Epithelial cell of proximal tubule (primary cell): ENCODE measurements around the gene COLEC11. TPM values are rescaled to one million over a fixed set of nuclear protein-coding genes. Genes with fewer than 3 reads are reported as not detected.

ENCODE experiments used
- DNase-seq: peaks from one replicate; pipeline ENCODE4 v3.0.0-alpha.2; 2011; ENCODE audit warnings: low read depth
- H3K4me3 ChIP-seq: 2 replicates; pipeline ENCODE4 v1.5.1; 2011; ENCODE audit warnings: low read depth, mild to moderate bottlenecking, low read length
- total RNA-seq: library from RNA; depleted of rRNA; stranded (reverse); fragments of >200 nt; gene quantifications from 2 replicates; pipeline ENCODE4 v1.2.3, GENCODE V29; 2015
- TF ChIP-seq, protein P1 (sequence below): conservative IDR thresholded peaks from 2 replicates; pipeline ENCODE4 v1.5.1; 2012; ENCODE audit warnings: low read depth, mild to moderate bottlenecking, low read length

Gene COLEC11
- total RNA-seq, 1 donor from 2014 or later: 0.40 TPM

DNA sequence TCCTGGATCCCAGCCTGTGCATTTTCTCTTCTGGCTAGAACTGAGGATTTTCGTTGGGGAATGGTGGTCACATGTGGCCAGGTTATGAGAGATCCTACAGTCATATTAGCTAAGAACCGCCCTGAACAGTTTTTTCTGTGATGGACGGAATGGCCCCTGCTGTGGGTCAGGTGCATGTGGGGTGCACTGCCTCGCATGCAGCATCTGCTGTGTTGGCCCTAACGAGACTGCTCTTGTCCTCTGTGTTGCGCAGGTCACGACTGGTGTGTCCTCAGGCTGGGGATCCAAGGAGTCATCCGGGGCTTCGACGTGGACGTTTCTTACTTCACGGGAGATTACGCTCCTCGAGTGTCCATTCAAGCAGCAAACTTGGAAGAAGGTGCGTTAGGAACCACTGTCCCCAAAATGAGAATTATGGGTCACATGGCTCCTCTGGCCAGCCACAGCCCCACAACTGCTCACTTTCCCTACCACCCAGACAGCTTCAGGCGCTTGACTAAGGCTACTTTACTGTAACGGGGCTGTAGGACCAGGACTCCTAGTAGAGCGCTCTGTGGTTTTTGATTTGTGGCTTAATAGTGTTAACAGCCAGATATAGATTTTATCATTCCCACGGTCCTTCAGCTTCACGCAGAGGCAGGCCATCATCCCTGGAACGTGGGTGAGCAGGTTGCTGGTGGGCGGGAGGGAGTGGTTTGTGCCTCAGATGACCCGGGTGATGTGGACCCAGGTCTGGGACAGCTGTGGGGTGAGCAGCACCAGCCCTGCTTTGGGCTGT is 84.9 kb downstream of the COLEC11 start:
- TF ChIP-seq, protein P1, sequence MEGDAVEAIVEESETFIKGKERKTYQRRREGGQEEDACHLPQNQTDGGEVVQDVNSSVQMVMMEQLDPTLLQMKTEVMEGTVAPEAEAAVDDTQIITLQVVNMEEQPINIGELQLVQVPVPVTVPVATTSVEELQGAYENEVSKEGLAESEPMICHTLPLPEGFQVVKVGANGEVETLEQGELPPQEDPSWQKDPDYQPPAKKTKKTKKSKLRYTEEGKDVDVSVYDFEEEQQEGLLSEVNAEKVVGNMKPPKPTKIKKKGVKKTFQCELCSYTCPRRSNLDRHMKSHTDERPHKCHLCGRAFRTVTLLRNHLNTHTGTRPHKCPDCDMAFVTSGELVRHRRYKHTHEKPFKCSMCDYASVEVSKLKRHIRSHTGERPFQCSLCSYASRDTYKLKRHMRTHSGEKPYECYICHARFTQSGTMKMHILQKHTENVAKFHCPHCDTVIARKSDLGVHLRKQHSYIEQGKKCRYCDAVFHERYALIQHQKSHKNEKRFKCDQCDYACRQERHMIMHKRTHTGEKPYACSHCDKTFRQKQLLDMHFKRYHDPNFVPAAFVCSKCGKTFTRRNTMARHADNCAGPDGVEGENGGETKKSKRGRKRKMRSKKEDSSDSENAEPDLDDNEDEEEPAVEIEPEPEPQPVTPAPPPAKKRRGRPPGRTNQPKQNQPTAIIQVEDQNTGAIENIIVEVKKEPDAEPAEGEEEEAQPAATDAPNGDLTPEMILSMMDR: no peak
- no peak overlapping the region for H3K4me3 ChIP-seq
- no peak for DNase-seq

DNA sequence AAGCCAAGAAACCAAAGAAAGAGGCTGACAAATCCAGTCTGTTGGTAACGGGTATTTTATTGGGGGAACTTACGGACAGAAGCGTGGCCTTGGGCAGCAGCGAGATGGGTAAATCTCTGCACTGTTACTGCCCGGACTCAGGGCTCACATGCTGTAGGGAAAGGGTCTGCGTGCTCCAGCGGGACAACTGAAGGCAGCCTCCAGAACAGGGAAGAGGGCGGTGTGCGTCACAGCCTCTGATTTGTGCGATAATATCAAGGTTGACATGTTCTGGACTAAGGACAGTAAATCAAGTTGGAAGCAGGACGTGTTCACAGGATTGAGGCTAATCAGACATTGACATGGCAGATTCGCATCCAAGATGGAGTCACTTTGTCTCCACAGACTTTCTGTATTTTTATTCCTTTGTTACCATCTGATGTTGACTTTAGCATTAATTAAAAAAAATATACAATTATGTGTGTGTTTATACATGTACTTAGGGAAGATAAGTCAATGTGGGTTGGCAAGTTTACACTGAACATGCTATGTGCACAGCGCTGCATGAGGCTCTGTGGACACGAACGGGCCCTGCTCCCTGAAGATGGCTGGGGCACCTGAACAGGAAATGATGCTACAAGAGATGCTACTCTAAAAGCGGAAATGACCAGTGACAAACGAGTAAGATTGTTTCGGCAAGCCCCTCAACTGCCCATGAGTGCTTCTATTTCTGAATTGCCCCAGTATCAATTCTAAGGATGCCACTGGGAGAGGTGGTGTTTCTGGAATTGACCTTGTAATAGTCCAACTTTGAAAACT is 85.8 kb downstream of the COLEC11 start:
- H3K4me3 ChIP-seq: no peak overlapping the region
- TF ChIP-seq, protein P1: no peak
- no peak for DNase-seq

DNA sequence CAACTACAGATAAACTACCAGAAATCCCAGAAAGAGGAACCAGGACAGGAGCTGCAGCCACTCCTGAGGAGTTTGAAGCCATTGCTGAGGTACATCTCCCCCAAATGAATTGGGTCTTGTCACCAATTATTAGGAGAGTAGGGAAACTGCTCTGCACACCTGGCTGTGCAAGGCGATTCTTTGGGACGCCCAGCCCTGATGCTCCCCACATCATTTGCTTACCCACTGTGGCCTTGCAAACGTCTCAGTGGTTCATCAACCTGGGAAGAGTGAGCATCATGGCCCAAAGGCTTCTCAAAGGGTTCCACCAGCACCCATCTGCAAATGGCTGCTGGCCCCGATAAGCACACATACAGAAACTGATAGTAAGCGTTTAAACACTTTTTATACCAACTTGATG is 86.7 kb downstream of the COLEC11 start:
- no peak for DNase-seq
- TF ChIP-seq, protein P1: no peak

DNA sequence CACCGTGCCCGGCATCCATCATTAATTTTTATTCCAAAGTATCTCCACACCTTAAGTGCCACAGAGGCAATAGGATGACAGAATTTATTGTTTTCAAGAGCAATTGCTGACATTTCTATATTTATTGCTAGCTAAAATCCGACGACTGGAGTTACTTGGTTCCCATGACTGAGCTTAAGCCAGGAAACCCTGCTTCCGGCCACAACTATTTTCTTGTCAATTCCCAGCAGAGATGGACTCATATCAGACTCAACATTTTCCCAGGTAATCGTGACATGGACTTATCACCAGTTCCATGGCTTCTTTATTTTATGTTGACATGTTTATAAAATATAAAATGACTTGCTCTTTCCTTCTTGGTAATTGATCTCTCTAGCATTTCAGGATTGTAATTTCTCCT is 87.9 kb downstream of the COLEC11 start:
- DNase-seq: no peak
- TF ChIP-seq, protein P1: no peak

More for the DNA sequence above, 86.7 kb downstream of the COLEC11 start:
- H3K4me3 ChIP-seq: no peak overlapping the region

DNA sequence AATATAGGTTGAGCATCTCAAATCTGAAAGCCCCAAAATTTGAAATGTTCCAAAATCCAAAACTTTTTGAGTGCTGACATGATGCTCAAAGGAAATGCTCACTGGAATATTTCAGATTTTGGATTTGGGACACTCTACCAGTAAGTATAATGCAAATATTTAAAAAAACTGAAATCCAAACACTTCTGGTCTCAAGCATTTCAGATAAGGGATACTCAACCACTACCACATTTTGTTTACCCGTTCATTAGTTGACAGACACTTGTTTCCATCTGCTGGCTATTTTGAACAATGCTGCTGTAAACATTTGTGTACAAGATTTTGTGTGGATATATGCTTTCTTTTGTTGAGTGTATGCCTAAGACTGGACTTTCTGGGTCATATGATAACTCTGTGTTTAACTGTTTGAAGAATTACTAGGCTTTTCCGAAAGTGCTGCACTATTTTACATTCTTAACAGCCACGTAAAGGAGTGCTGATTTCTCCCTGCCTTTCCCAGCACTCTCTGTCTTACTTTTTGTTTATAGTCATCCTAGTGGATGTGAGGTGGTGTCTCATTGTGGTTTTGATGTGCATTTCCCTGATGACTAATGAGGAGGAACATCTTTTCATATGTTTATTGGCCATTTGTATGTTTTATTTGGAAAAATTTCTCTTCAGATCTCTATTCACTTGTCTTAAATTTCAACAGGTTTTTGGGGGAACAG is 89.0 kb downstream of the COLEC11 start:
- no peak overlapping the region for H3K4me3 ChIP-seq
- DNase-seq: no peak
- TF ChIP-seq, protein P1: no peak

More for the DNA sequence above, 87.9 kb downstream of the COLEC11 start:
- no peak overlapping the region for H3K4me3 ChIP-seq

DNA sequence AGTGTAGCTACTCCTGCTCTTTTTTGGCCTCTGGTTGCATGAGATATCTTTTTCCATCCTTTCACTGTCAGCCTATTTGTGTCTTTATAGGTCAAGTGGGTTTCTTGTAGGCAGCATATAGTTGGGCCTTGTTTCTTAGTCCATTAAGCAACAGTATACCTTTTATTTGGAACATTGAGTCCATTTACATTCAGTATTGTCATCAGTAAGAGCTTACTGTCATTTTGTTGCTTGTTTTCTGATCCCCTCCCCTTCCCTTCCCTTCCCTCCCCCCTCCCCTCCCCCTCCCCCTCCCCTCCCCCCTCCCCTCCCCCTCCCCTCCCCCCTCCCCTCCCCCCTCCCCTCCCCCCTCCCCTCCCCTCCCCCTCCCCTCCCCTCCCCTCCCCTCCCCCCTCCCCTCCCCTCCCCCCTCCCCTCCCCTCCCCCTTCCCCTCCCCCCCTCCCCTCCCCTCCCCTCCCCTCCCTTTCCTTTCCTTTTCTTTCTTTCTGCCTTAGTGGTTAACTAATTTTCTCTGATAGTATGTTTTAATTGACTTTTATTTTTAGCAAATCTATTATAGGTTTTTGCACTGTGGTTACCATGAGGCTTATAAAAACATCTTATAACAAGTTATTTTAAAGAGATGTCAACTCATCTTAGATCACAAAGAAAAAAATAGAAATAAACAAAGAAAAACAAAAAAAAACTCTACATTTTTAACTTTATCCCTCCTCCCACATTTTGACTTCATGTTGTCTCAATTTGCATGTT is 95.3 kb downstream of the COLEC11 start:
- DNase-seq: no peak
- TF ChIP-seq, protein P1: no peak
- no peak overlapping the region for H3K4me3 ChIP-seq
